Endothelial cell of umbilical vein (primary cell): ENCODE data around the gene TET2. TPM values are rescaled to one million over a fixed set of nuclear protein-coding genes. Genes with fewer than 3 reads are reported as not detected.

Experiments
- BruUV-seq: library from RNA; stranded (reverse); fragments of 400-500 nt; replicated peaks from 2 replicates; lab custom pipeline; 2021; lab: Mats Ljungman, UMichigan
- CTCF ChIA-PET: fragments of 300-600, 350-600 bp; sonication (Branson Sonifier 250); formaldehyde crosslinking; loops from one replicate; lab custom pipeline; 2021; ENCODE audit warnings: antibody characterized with exemption, inconsistent platforms; lab: Charles Lee
- POLR2A ChIA-PET: fragments of 300-600, 350-600 bp; sonication (Branson Sonifier 250); formaldehyde crosslinking; loops from one replicate; lab custom pipeline; 2021; ENCODE audit warnings: antibody characterized with exemption, inconsistent platforms; lab: Charles Lee
- DNase-seq: peaks from one replicate; pipeline ENCODE4 v3.0.0-alpha.2; 2011; ENCODE audit warnings: low read depth, low spot score
- FAIRE-seq: peaks from 2 replicates; lab custom pipeline; 2011; peaks lifted over from hg19 to GRCh38; lab: Jason Lieb, UNC
- H2AFZ ChIP-seq: 2 replicates; pipeline ENCODE4 v1.6.0; 2012; ENCODE audit warnings: low read depth, low read length, control low read depth, inconsistent platforms
- H3K27ac ChIP-seq: 2 replicates; pipeline ENCODE4 v1.5.1; 2011; ENCODE audit warnings: low read depth, mild to moderate bottlenecking, control low read depth, low read length, moderate library complexity; ENCODE audit not compliant: insufficient read depth
- H3K27me3 ChIP-seq, 2 experiments: 2 replicates each; pipeline versions ENCODE4 v1.6.0 to v1.6.1; 2011; ENCODE audit warnings: low read length in 2 of 2, mixed read lengths in 1 of 2; ENCODE audit not compliant: control insufficient read depth in 2 of 2, insufficient read depth in 2 of 2
- H3K36me3 ChIP-seq, 2 experiments: 2 replicates in 1 of 2; 3 replicates in 1 of 2; pipeline ENCODE4 v1.5.1; 2011; ENCODE audit warnings: low read length in 2 of 2, mild to moderate bottlenecking in 1 of 2, moderate library complexity in 1 of 2; ENCODE audit not compliant: control insufficient read depth in 2 of 2, insufficient read depth in 2 of 2; ENCODE audit errors: extremely low read depth in 1 of 2
- H3K4me1 ChIP-seq: 3 replicates; pipeline ENCODE4 v1.5.1; 2011; ENCODE audit warnings: mild to moderate bottlenecking, low read length; ENCODE audit not compliant: control insufficient read depth, insufficient read depth; ENCODE audit errors: extremely low read depth
- H3K4me2 ChIP-seq: 2 replicates; pipeline ENCODE4 v1.6.1; 2011; ENCODE audit warnings: low read length, control low read depth, mixed read lengths; ENCODE audit not compliant: insufficient read depth
- H3K4me3 ChIP-seq, 3 experiments: fragments of 200-600 bp in 1 of 3; sonication (generic), shearing (Covaris generic) in 1 of 3; replicated peaks in 1 of 3; 2 replicates each; pipeline ENCODE4 v1.5.1; 2011 to 2016; ENCODE audit warnings: control low read depth in 3 of 3, low read length in 3 of 3, mild to moderate bottlenecking in 2 of 3, inconsistent platforms in 1 of 3, low read depth in 1 of 3, moderate library complexity in 1 of 3; ENCODE audit not compliant: insufficient read depth in 1 of 3
- H3K79me2 ChIP-seq: 2 replicates; pipeline ENCODE4 v1.6.0; 2012; ENCODE audit warnings: low read length, inconsistent platforms; ENCODE audit not compliant: control insufficient read depth, insufficient read depth
- H3K9ac ChIP-seq: replicated peaks from 2 replicates; pipeline ENCODE3; 2011; ENCODE audit warnings: low read length, control low read depth; ENCODE audit not compliant: insufficient read depth; ENCODE audit errors: extremely low read depth
- H3K9me1 ChIP-seq: replicated peaks from 3 replicates; pipeline ENCODE4 v1.6.0; 2011; ENCODE audit warnings: mild to moderate bottlenecking, low read length; ENCODE audit not compliant: control insufficient read depth, insufficient read depth; ENCODE audit errors: extremely low read depth
- H3K9me3 ChIP-seq: replicated peaks from 2 replicates; pipeline ENCODE4 v1.5.1; 2012; ENCODE audit warnings: low read length, inconsistent platforms; ENCODE audit not compliant: control insufficient read depth, insufficient read depth
- H4K20me1 ChIP-seq: replicated peaks from 2 replicates; pipeline ENCODE3; 2011; ENCODE audit warnings: mild to moderate bottlenecking, low read length; ENCODE audit not compliant: control insufficient read depth, insufficient read depth; ENCODE audit errors: extremely low read depth
- CTCF ChIP-seq, 2 donors: IDR thresholded peaks; 1 replicate in 1 of 2; 2 replicates in 1 of 2; pipeline ENCODE4 v1.5.1; 2011; ENCODE audit warnings: low read length in 2 of 2, mild to moderate bottlenecking in 2 of 2, moderate library complexity in 2 of 2, control low read depth in 1 of 2, inconsistent platforms in 1 of 2, low read depth in 1 of 2; ENCODE audit not compliant: insufficient read depth in 1 of 2; ENCODE audit errors: extremely low read depth in 1 of 2
- EZH2 ChIP-seq: IDR thresholded peaks from 2 replicates; pipeline ENCODE4 v1.6.1; 2012; ENCODE audit warnings: borderline replicate concordance, low read depth, mild to moderate bottlenecking, moderate library complexity, low read length, inconsistent platforms; ENCODE audit not compliant: severe bottlenecking
- FOS ChIP-seq: IDR thresholded peaks from 2 replicates; pipeline ENCODE4 v1.6.1; 2011; ENCODE audit warnings: mild to moderate bottlenecking, low read length, moderate library complexity, borderline replicate concordance; ENCODE audit not compliant: insufficient read depth
- GATA2 ChIP-seq: IDR thresholded peaks from 2 replicates; pipeline ENCODE4 v1.7.0; 2011; ENCODE audit warnings: low read depth, mild to moderate bottlenecking, moderate library complexity, mixed read lengths, low read length; ENCODE audit not compliant: insufficient read length, insufficient read depth
- JUN ChIP-seq: IDR thresholded peaks from 2 replicates; pipeline ENCODE4 v1.6.1; 2011; ENCODE audit warnings: borderline replicate concordance, low read depth; ENCODE audit not compliant: insufficient read length, insufficient read depth
- MAX ChIP-seq: IDR thresholded peaks from 2 replicates; pipeline ENCODE4 v1.6.1; 2011; ENCODE audit not compliant: insufficient read depth, insufficient read length
- MYC ChIP-seq: IDR thresholded peaks from one replicate; pipeline ENCODE4 v1.6.1; 2011; ENCODE audit warnings: mild to moderate bottlenecking, low read depth, low read length
- POLR2A ChIP-seq: IDR thresholded peaks from 2 replicates; pipeline ENCODE4 v1.6.1; 2012; ENCODE audit warnings: low read depth, mild to moderate bottlenecking, control low read depth, low read length
- POLR2AphosphoS5 ChIP-seq: IDR thresholded peaks from 2 replicates; pipeline ENCODE4 v1.6.1; 2012; ENCODE audit warnings: low read depth, mild to moderate bottlenecking, control low read depth, low read length, moderate library complexity; ENCODE audit not compliant: insufficient read depth
- dilution Hi-C: fragments of 300-500 bp; cut with MboI; formaldehyde crosslinking; loops from one replicate; pipeline ENCODE4 v1.15.0; 2019; ENCODE audit warnings: low sequenced_read_pairs; ENCODE audit not compliant: extremely low pct_ligation_motif_present
- intact Hi-C: fragments of 100-400 bp; cut with micrococcal nuclease; formaldehyde crosslinking; loops from one replicate; pipeline ENCODE4 v1.10.0; 2022
- polyA plus RNA-seq, 4 experiments: library from polyadenylated mRNA; depleted of rRNA in 3 of 4; stranded (reverse) in 3 of 4; unstranded in 1 of 4; fragments of >200 nt; gene quantifications; 2 replicates each; pipeline versions ENCODE4 v1.2.1 to v1.2.3, GENCODE V29; 2011 to 2012; ENCODE audit warnings: missing spikeins in 1 of 4
- total RNA-seq: library from RNA; stranded (reverse); gene quantifications from 2 replicates; pipeline ENCODE4 v1.2.3, GENCODE V29; 2021

The TET2 gene
- total and polyA plus RNA-seq, 2 donors (not counting 3 experiments of a cell fraction or from before 2014, with no cell fraction given) = 4.8 to 17.5 TPM

GRCh38 chr4:105277702-105278101 lies 131.0 kb downstream of the TET2 start:
- Histone ChIP-seq H3K36me3 (peaks cover 9 to 10% of the 10 kb centered on the region in 2 experiments), H3K4me1 (no peaks in the 10 kb centered on the region), H3K4me3 (no peak overlapping the region), H3K9ac (no peak overlapping the region), H4K20me1 (no peaks in the 10 kb centered on the region), H2AFZ (no peak overlapping the region), H3K27me3 (no peaks in the 10 kb centered on the region), H3K79me2 (no peaks in the 10 kb centered on the region), H3K9me3 (no peaks in the 10 kb centered on the region), H3K9me1 (no peaks in the 10 kb centered on the region), H3K27ac (no peak overlapping the region), H3K4me2 (no peak overlapping the region)
- TF ChIP-seq MYC (no peak), MAX (no peak), EZH2 (no peak), POLR2AphosphoS5 (no peak), GATA2 (no peak), CTCF (IDR thresholded peaks at IDR 0.05; ENCODE audit: extremely low read depth in 1 of 2, insufficient read depth in 1 of 2, low read depth in 1 of 2, low read length in 2 of 2) (no peak), FOS (no peak), JUN (no peak), POLR2A (no peak)
- no TSS peak for BruUV-seq
- POLR2A ChIA-PET = interaction anchor here (0.6 kb wide), 1 partner anchor 209 kb away, joined by 7 read pairs; no protein-coding TSS in a partner anchor
- intact Hi-C loops (no loop called here), dilution Hi-C loops (no loop called here)
- CTCF ChIA-PET = interaction anchor here (1.2 to 1.3 kb wide), 2 partner anchors 14 to 131 kb away, joined by 4 read pairs; partner anchors contain the start of gene TET2
- FAIRE-seq = no peak
- DNase-seq = no peak
